Omental fat pad (tissue), 4 donors: ENCODE results near the gene MICALL1. TPM values are rescaled to one million over a fixed set of nuclear protein-coding genes. Genes with fewer than 3 reads are reported as not detected.
A peak's percentile ranks its signal among the peaks of the same experiment; 100 is the strongest.
"Not testable (repeated sequence)": the region's sequence is repeated elsewhere in the genome, so short reads cannot be mapped to it uniquely, and the experiment has no call there.

Experiments used
- ATAC-seq: fragments of 150-250 bp; one replicate; pipeline ENCODE4 v1.9.1; 2016; ENCODE audit warnings: mild to moderate bottlenecking, moderate library complexity; ENCODE audit not compliant: low FRiP score
- DNase-seq: peaks from one replicate; pipeline ENCODE4 v3.0.0-alpha.2; 2019; ENCODE audit warnings: low spot score
- total RNA-seq, 4 donors: library from RNA; depleted of rRNA; stranded (reverse); fragments of >200 nt; gene quantifications; one replicate each; pipeline ENCODE4 v1.1.0, GENCODE V29; 2016
- TF ChIP-seq, protein P1 (sequence below), 3 donors: fragments of 450-650 bp; IDR thresholded peaks; one replicate each; pipeline ENCODE4 v1.5.1; 2016 to 2017; ENCODE audit warnings: antibody characterized with exemption in 3 of 3, mild to moderate bottlenecking in 3 of 3, moderate library complexity in 2 of 3

The MICALL1 gene
- total RNA-seq, 4 donors from 2014 or later = 15.4 to 42.4 (median 20.6) TPM

DNA sequence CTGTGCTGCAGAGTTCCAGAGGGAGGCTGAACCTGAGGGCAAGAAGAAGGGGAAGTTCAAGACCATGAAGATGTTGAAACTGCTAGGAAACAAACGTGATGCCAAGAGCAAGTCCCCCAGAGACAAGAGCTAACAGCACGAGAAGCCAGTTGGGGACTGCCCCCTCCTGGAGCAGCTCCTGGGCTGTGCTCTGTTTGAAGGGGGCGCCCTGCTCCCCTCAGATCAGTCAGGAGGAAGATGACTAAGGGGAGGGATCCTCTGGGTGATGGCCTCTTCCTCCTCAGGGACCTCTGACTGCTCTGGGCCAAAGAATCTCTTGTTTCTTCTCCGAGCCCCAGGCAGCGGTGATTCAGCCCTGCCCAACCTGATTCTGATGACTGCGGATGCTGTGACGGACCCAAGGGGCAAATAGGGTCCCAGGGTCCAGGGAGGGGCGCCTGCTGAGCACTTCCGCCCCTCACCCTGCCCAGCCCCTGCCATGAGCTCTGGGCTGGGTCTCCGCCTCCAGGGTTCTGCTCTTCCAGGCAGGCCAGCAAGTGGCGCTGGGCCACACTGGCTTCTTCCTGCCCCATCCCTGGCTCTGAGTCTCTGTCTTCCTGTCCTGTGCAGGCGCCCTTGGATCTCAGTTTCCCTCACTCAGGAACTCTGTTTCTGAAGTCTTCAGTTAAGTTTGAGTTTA is 34.7 kb downstream of the MICALL1 start:
- ATAC-seq = no peak
- TF ChIP-seq, protein P1, sequence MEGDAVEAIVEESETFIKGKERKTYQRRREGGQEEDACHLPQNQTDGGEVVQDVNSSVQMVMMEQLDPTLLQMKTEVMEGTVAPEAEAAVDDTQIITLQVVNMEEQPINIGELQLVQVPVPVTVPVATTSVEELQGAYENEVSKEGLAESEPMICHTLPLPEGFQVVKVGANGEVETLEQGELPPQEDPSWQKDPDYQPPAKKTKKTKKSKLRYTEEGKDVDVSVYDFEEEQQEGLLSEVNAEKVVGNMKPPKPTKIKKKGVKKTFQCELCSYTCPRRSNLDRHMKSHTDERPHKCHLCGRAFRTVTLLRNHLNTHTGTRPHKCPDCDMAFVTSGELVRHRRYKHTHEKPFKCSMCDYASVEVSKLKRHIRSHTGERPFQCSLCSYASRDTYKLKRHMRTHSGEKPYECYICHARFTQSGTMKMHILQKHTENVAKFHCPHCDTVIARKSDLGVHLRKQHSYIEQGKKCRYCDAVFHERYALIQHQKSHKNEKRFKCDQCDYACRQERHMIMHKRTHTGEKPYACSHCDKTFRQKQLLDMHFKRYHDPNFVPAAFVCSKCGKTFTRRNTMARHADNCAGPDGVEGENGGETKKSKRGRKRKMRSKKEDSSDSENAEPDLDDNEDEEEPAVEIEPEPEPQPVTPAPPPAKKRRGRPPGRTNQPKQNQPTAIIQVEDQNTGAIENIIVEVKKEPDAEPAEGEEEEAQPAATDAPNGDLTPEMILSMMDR (IDR thresholded peaks at IDR 0.05) = no peak
- no peak for DNase-seq

- DNase-seq = no peak
- TF ChIP-seq, protein P1 (IDR thresholded peaks at IDR 0.05) = no peak
- ATAC-seq = no peak
These were observed 36.0 kb downstream of the MICALL1 start for GRCh38 chr22:37942133-37942532.

DNA sequence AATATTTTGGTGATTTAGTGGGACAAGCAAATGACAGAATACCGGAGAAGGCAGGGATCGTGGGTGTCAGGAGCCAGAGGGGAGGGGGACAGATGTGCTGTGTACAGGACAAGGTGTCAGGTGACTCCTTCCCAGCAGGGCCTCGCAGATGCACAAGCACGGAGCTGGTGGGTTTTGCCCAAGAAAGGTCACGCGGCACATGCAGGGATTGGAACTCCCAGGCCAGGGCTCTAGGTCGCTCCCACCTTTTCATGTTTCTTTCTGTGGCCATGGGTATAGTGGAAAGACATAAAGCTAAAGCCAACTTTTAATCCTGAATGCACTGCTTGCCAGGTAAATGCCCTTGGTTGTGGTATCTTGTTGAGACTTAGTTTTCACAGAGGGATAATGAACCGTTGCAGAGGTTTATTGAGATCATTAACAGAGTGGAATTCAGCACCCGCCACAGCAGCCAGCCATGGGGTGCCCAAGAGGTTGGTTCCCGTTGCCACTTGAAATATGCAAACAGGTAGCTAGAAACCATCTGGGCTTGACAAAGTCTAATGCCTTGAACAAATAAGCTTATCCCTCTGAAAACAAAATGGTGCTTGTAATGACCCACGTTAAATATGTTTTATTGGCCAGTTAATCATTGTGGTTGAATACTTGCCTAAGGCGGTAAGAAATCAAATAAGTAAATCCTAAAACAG is 37.2 kb downstream of the MICALL1 start:
- ATAC-seq = no peak
- TF ChIP-seq, protein P1 (IDR thresholded peaks at IDR 0.05) = no peak

GRCh38 chr22:37943825-37944198 is 37.7 kb downstream of the MICALL1 start:
- ATAC-seq = no peak
- no peak for DNase-seq
- TF ChIP-seq, protein P1 (IDR thresholded peaks at IDR 0.05) = no peak

More for the DNA sequence above, 37.2 kb downstream of the MICALL1 start:
- DNase-seq = no peak

- not testable (repeated sequence) for DNase-seq, ATAC-seq
These were observed 38.3 kb downstream of the MICALL1 start for GRCh38 chr22:37944423-37944822.

DNA sequence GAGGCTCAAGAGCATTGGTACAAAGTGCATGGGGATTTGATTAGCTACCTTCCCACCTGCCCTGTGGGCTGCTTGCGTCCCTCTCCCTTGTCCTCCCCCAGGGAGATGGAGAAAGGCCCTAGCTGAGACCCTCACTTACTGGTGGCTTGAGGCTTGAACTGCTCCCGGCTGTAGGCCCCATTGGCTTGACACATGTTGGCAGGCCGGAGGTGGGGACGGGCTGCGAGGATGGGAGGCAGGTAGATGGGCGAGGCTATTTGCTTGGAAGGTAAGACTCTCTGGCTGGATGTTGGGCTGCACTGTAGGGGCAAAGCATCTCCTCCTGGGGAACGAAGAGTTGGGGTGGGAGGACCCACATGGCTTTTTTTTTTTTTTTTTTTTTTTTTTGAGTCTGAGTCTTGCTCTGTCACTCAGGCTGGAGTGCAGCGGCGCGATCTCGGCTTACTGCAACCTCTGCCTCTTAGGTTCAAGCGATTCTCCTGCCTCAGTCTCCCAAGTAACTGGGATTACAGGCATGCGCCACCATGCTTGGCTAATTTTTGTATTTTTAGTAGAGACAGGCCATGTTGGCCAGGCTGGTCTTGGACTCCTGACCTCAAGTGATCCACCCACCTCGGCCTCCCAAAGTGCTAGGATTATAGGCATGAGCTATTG is 41.2 kb downstream of the MICALL1 start:
- ATAC-seq, DNase-seq: not testable (repeated sequence)

GRCh38 chr22:37951305-37951704 is 45.2 kb downstream of the MICALL1 start:
- TF ChIP-seq, protein P1 (IDR thresholded peaks at IDR 0.05) = no peak
- ATAC-seq (no peak), DNase-seq (no peak)

- not testable (repeated sequence) for DNase-seq
- peak; percentile 30 for ATAC-seq
These were observed 46.5 kb downstream of the MICALL1 start for GRCh38 chr22:37952629-37953028.
